H1 (cell line): Measurements from ENCODE around the gene UNC79. TPM values are rescaled to one million over a fixed set of nuclear protein-coding genes. Genes with fewer than 3 reads are reported as not detected.

Source experiments
- CTCF ChIA-PET: fragments of 300-600 bp; sonication (Branson Sonifier 250); formaldehyde crosslinking; loops from one replicate; lab custom pipeline; 2021; ENCODE audit not compliant: partially characterized antibody; lab: Charles Lee
- POLR2A ChIA-PET: fragments of 300-600 bp; sonication (Branson Sonifier 250); formaldehyde crosslinking; loops from one replicate; lab custom pipeline; 2021; ENCODE audit warnings: inconsistent platforms; ENCODE audit not compliant: partially characterized antibody; lab: Charles Lee
- DNase-seq, 2 experiments: peaks; one replicate each; pipeline versions ENCODE4 v3.0.0 to v3.0.0-alpha.2; 2010 to 2022; ENCODE audit warnings: low spot score in 2 of 2, low read depth in 1 of 2, mixed read lengths in 1 of 2
- FAIRE-seq: peaks from 2 replicates; lab custom pipeline; 2011; peaks lifted over from hg19 to GRCh38; lab: Jason Lieb, UNC
- H2AFZ ChIP-seq: 2 replicates; pipeline ENCODE4 v1.8.1; 2012; ENCODE audit warnings: low read length, inconsistent platforms
- H2AK5ac ChIP-seq: 2 replicates; pipeline ENCODE4 v1.6.1; 2013; ENCODE audit warnings: low read depth, low read length
- H2BK120ac ChIP-seq: replicated peaks from 2 replicates; pipeline ENCODE3; 2013; ENCODE audit warnings: low read depth, low read length, inconsistent platforms
- H2BK12ac ChIP-seq: 2 replicates; pipeline ENCODE4 v1.6.1; 2013; ENCODE audit warnings: low read depth, low read length
- H2BK15ac ChIP-seq: 2 replicates; pipeline ENCODE4 v1.6.1; 2013; ENCODE audit warnings: low read length
- H2BK20ac ChIP-seq: 2 replicates; pipeline ENCODE4 v1.6.1; 2013; ENCODE audit warnings: low read length
- H2BK5ac ChIP-seq: 2 replicates; pipeline ENCODE4 v1.6.1; 2013; ENCODE audit warnings: low read depth, low read length
- H3K14ac ChIP-seq: 2 replicates; pipeline ENCODE4 v1.6.1; 2013; ENCODE audit warnings: inconsistent platforms; ENCODE audit not compliant: insufficient read length
- H3K18ac ChIP-seq: 2 replicates; pipeline ENCODE4 v1.6.1; 2013; ENCODE audit warnings: low read length; ENCODE audit errors: extremely low read depth
- H3K23ac ChIP-seq: 2 replicates; pipeline ENCODE4 v1.6.1; 2013; ENCODE audit warnings: inconsistent platforms; ENCODE audit not compliant: insufficient read length
- H3K23me2 ChIP-seq: 2 replicates; pipeline ENCODE4 v1.6.1; 2013; ENCODE audit warnings: low read depth, low read length
- H3K27ac ChIP-seq: 2 replicates; pipeline ENCODE4 v1.6.1; 2011; ENCODE audit warnings: low read depth, low read length, inconsistent platforms
- H3K27me3 ChIP-seq, 4 experiments: replicated peaks in 1 of 4; 1 replicate in 1 of 4; 2 replicates in 3 of 4; pipeline versions ENCODE4 v1.6.1 to v1.8.1; 2011 to 2013; ENCODE audit warnings: low read length in 3 of 4, mild to moderate bottlenecking in 3 of 4, inconsistent platforms in 2 of 4, mixed read lengths in 2 of 4, moderate library complexity in 1 of 4; ENCODE audit not compliant: control insufficient read depth in 3 of 4, insufficient read depth in 3 of 4; ENCODE audit errors: extremely low read depth in 1 of 4
- H3K36me3 ChIP-seq, 4 experiments: 2 replicates each; pipeline versions ENCODE4 v1.6.1 to v1.8.1; 2011 to 2013; ENCODE audit warnings: mild to moderate bottlenecking in 4 of 4, low read length in 3 of 4, moderate library complexity in 2 of 4, control low read depth in 1 of 4, inconsistent platforms in 1 of 4; ENCODE audit not compliant: insufficient read depth in 4 of 4, control insufficient read depth in 2 of 4
- H3K4ac ChIP-seq: replicated peaks from 2 replicates; pipeline ENCODE3; 2013; ENCODE audit warnings: low read length, low read depth, mixed read lengths, inconsistent platforms; ENCODE audit not compliant: insufficient read length
- H3K4me1 ChIP-seq, 4 experiments: replicated peaks in 1 of 4; 1 replicate in 1 of 4; 2 replicates in 3 of 4; pipeline versions ENCODE4 v1.6.1 to v1.8.1; 2011 to 2013; ENCODE audit warnings: low read length in 3 of 4, inconsistent platforms in 2 of 4, mixed read lengths in 1 of 4; ENCODE audit not compliant: insufficient read depth in 4 of 4, control insufficient read depth in 3 of 4
- H3K4me2 ChIP-seq, 2 experiments: 2 replicates each; pipeline versions ENCODE4 v1.6.1 to v1.8.1; 2011 to 2013; ENCODE audit warnings: low read depth in 2 of 2, low read length in 2 of 2, control low read depth in 1 of 2, inconsistent platforms in 1 of 2, mild to moderate bottlenecking in 1 of 2; ENCODE audit not compliant: insufficient read depth in 1 of 2
- H3K4me3 ChIP-seq, 4 experiments: fragments of 200-600, 300-600 bp in 1 of 4; sonication (generic), shearing (Covaris generic), sonication (Bioruptor Twin) in 1 of 4; 2 replicates each; pipeline versions ENCODE4 v1.5.1 to v1.8.1; 2011 to 2016; ENCODE audit warnings: low read length in 4 of 4, low read depth in 3 of 4, control low read depth in 2 of 4, inconsistent platforms in 2 of 4, mild to moderate bottlenecking in 2 of 4, mixed read lengths in 1 of 4, moderate library complexity in 1 of 4; ENCODE audit not compliant: insufficient read depth in 2 of 4; ENCODE audit errors: extremely low read depth in 1 of 4
- H3K56ac ChIP-seq: replicated peaks from 2 replicates; pipeline ENCODE3; 2013; ENCODE audit warnings: low read depth, mild to moderate bottlenecking, mixed read lengths, low read length, inconsistent platforms; ENCODE audit not compliant: insufficient read length
- H3K79me1 ChIP-seq: 2 replicates; pipeline ENCODE4 v1.6.1; 2013; ENCODE audit warnings: low read depth, low read length, control low read depth
- H3K79me2 ChIP-seq, 2 experiments: 2 replicates each; pipeline versions ENCODE4 v1.6.1 to v1.8.1; 2012 to 2013; ENCODE audit warnings: low read length in 2 of 2, mild to moderate bottlenecking in 2 of 2, inconsistent platforms in 1 of 2; ENCODE audit not compliant: insufficient read depth in 2 of 2, control insufficient read depth in 1 of 2
- H3K9ac ChIP-seq, 4 experiments: replicated peaks in 1 of 4; 1 replicate in 1 of 4; 2 replicates in 3 of 4; pipeline versions ENCODE4 v1.6.1 to v1.8.1; 2011 to 2013; ENCODE audit warnings: low read depth in 3 of 4, low read length in 3 of 4, control low read depth in 2 of 4, mild to moderate bottlenecking in 2 of 4, moderate library complexity in 2 of 4, inconsistent platforms in 1 of 4; ENCODE audit errors: extremely low read depth in 1 of 4
- H3K9me3 ChIP-seq, 2 experiments: 2 replicates each; pipeline versions ENCODE4 v1.6.1 to v1.8.1; 2012 to 2013; ENCODE audit warnings: mild to moderate bottlenecking in 2 of 2, moderate library complexity in 2 of 2, control low read depth in 1 of 2, inconsistent platforms in 1 of 2, low read depth in 1 of 2, low read length in 1 of 2, mixed read lengths in 1 of 2; ENCODE audit not compliant: insufficient read depth in 2 of 2
- H4K20me1 ChIP-seq, 2 experiments: replicated peaks in 1 of 2; 2 replicates each; pipeline versions ENCODE3 to v1.8.1; 2011 to 2013; ENCODE audit warnings: inconsistent platforms in 2 of 2, low read length in 2 of 2, mild to moderate bottlenecking in 1 of 2; ENCODE audit not compliant: insufficient read depth in 2 of 2, control insufficient read depth in 1 of 2
- H4K5ac ChIP-seq: 2 replicates; pipeline ENCODE4 v1.6.1; 2013; ENCODE audit warnings: low read length, low read depth, mixed read lengths, inconsistent platforms; ENCODE audit not compliant: insufficient read length
- H4K8ac ChIP-seq: 2 replicates; pipeline ENCODE4 v1.8.0; 2013; ENCODE audit warnings: mild to moderate bottlenecking, moderate library complexity, low read length, inconsistent platforms; ENCODE audit not compliant: insufficient read depth; ENCODE audit errors: extremely low read depth
- H4K91ac ChIP-seq: replicated peaks from 2 replicates; pipeline ENCODE3; 2013; ENCODE audit warnings: low read length, mixed read lengths, inconsistent platforms; ENCODE audit not compliant: insufficient read length
- CEBPB ChIP-seq: IDR thresholded peaks from 2 replicates; pipeline ENCODE4 v1.6.1; 2012; ENCODE audit warnings: low read depth, low read length
- CREB1 ChIP-seq: IDR thresholded peaks from 2 replicates; pipeline ENCODE4 v1.6.1; 2012; ENCODE audit warnings: inconsistent platforms
- E2F6 ChIP-seq: IDR thresholded peaks from 2 replicates; pipeline ENCODE4 v1.6.1; 2012; ENCODE audit warnings: inconsistent platforms
- FOSL1 ChIP-seq: IDR thresholded peaks from 2 replicates; pipeline ENCODE4 v1.6.1; 2011; ENCODE audit warnings: mild to moderate bottlenecking, low read depth, low read length, moderate library complexity; ENCODE audit not compliant: insufficient read depth
- GABPA ChIP-seq: IDR thresholded peaks from 2 replicates; pipeline ENCODE4 v1.6.1; 2011; ENCODE audit warnings: mild to moderate bottlenecking, low read length, moderate library complexity, borderline replicate concordance; ENCODE audit not compliant: insufficient read depth
- HDAC6 ChIP-seq: IDR thresholded peaks from one replicate; pipeline ENCODE4 v1.7.1; 2012; ENCODE audit warnings: low read depth, mild to moderate bottlenecking, inconsistent platforms, low read length, moderate library complexity
- NRF1 ChIP-seq: IDR thresholded peaks from 2 replicates; pipeline ENCODE4 v1.6.1; 2011; ENCODE audit warnings: mild to moderate bottlenecking, low read depth, low read length, improper control_type of control experiment
- POLR2A ChIP-seq, 2 experiments: IDR thresholded peaks; 1 replicate in 1 of 2; 2 replicates in 1 of 2; pipeline ENCODE4 v1.6.1; 2011; ENCODE audit warnings: low read depth in 2 of 2, low read length in 2 of 2, mild to moderate bottlenecking in 2 of 2; ENCODE audit errors: control extremely low read depth in 1 of 2
- POLR2AphosphoS5 ChIP-seq: IDR thresholded peaks from 2 replicates; pipeline ENCODE4 v1.6.1; 2011; ENCODE audit warnings: low read depth, low read length
- RNF2 ChIP-seq: fragments of 200-900, 300-1000 bp; sonication (generic); IDR thresholded peaks from 2 replicates; pipeline ENCODE4 v1.7.1; 2016; ENCODE audit warnings: borderline replicate concordance, low read depth, mild to moderate bottlenecking, antibody characterized with exemption, low read length; ENCODE audit not compliant: poor library complexity, severe bottlenecking; ENCODE audit errors: missing control alignments
- SUZ12 ChIP-seq: fragments of 200-600 bp; sonication (generic); IDR thresholded peaks from 2 replicates; pipeline ENCODE4 v1.6.1; 2012; ENCODE audit warnings: mild to moderate bottlenecking, inconsistent platforms, low read length, moderate library complexity, mixed read lengths
- TCF12 ChIP-seq: IDR thresholded peaks from 2 replicates; pipeline ENCODE4 v1.6.1; 2011; ENCODE audit warnings: low read depth, mild to moderate bottlenecking, low read length
- polyA plus RNA-seq, 7 experiments: library from polyadenylated mRNA; depleted of rRNA in 3 of 7; stranded (reverse) in 5 of 7; unstranded in 2 of 7; fragments of >200 nt in 5 of 7; fragments of 200-250 nt in 2 of 7; gene quantifications; 1 replicate in 5 of 7; 2 replicates in 1 of 7; 4 replicates in 1 of 7; pipeline versions ENCODE4 v1.2.1 to v1.2.3, GENCODE V29; 2011 to 2013; ENCODE audit warnings: missing spikeins in 2 of 7, mixed read lengths in 2 of 7
- total RNA-seq: library from RNA; stranded (reverse); fragmentation: NEBNext Ultra II Directional; extraction: Animal tissue kit (Norgen Biotek cat#: 25700); gene quantifications from 2 replicates; pipeline ENCODE4 v1.2.1, GENCODE V29; 2021

Gene UNC79
- total and polyA plus RNA-seq, 2 of the 8 experiments (the other 6 are each of a cell fraction or from before 2014, with no cell fraction given), result 1.8 to 2.3 TPM

- Histone ChIP-seq H4K5ac (no peak overlapping the region), H3K79me2 (no peaks in the 10 kb centered on the region), H3K27ac (no peak overlapping the region), H3K4me3 (no peak overlapping the region), H3K56ac (no peak overlapping the region), H2BK20ac (no peak overlapping the region), H2BK5ac (no peak overlapping the region), H4K91ac (no peak overlapping the region), H3K23ac (no peak overlapping the region), H3K9ac (no peak overlapping the region), H3K9me3 (no peaks in the 10 kb centered on the region), H2AFZ (no peak overlapping the region), H3K27me3 (no peaks in the 10 kb centered on the region), H3K23me2 (no peaks in the 10 kb centered on the region), H3K4ac (no peak overlapping the region), H3K14ac (no peak overlapping the region), H2BK12ac (no peak overlapping the region), H4K8ac (no peak overlapping the region), H2BK15ac (no peak overlapping the region), H2BK120ac (no peak overlapping the region), H3K18ac (no peak overlapping the region), H3K4me2 (no peak overlapping the region), H3K79me1 (no peaks in the 10 kb centered on the region), H3K36me3 (no peaks in the 10 kb centered on the region), H2AK5ac (no peak overlapping the region), H4K20me1 (peaks cover 0 to 3% of the 10 kb centered on the region in 2 experiments), H3K4me1 (no peaks in the 10 kb centered on the region)
- TF ChIP-seq FOSL1 (no peak), SUZ12 (no peak), CREB1 (no peak), GABPA (no peak), HDAC6 (no peak), POLR2A (IDR thresholded peaks at IDR 0.05; ENCODE audit: control extremely low read depth in 1 of 2, low read depth in 2 of 2, low read length in 2 of 2) (no peak), TCF12 (no peak), RNF2 (no peak), CEBPB (no peak), E2F6 (no peak), NRF1 (no peak), POLR2AphosphoS5 (no peak)
- FAIRE-seq (no peak), DNase-seq (no peak)
- POLR2A ChIA-PET, result no interaction called here
- CTCF ChIA-PET, result interaction anchor here (0.6 to 2.2 kb wide), 8 partner anchors 9 to 343 kb away, joined by 3 to 6 read pairs (median 3); no protein-coding TSS in a partner anchor
Observed at GRCh38 chr14:93533842-93534241, 103.1 kb downstream of the UNC79 start.
